ENCODE results near the gene MAEA. TPM values are rescaled to one million over a fixed set of nuclear protein-coding genes. Genes with fewer than 3 reads are reported as not detected.
"Not testable (repeated sequence)": the region's sequence is repeated elsewhere in the genome, so short reads cannot be mapped to it uniquely, and the experiment has no call there.

Gene MAEA
- total and polyA plus RNA-seq, 2 of the 8 experiments (the other 6 are each of a cell fraction or from before 2014, with no cell fraction given): 75.8 to 133 TPM

- H2BK12ac ChIP-seq (ENCODE audit: low read depth, low read length); H2BK5ac ChIP-seq (ENCODE audit: low read depth, low read length); H2BK20ac ChIP-seq (ENCODE audit: low read length); H3K4me3 ChIP-seq (ENCODE audit: extremely low read depth in 1 of 4, insufficient read depth in 2 of 4, low read depth in 3 of 4, low read length in 4 of 4); FAIRE-seq; H3K4me2 ChIP-seq (ENCODE audit: insufficient read depth in 1 of 2, low read depth in 2 of 2, low read length in 2 of 2); H2AK5ac ChIP-seq (ENCODE audit: low read depth, low read length); H3K18ac ChIP-seq (ENCODE audit: extremely low read depth, low read length); H3K27me3 ChIP-seq (replicated peaks in 1 of 4; ENCODE audit: control insufficient read depth in 3 of 4, extremely low read depth in 1 of 4, insufficient read depth in 3 of 4, low read length in 3 of 4); H3K4me1 ChIP-seq (replicated peaks in 1 of 4; ENCODE audit: control insufficient read depth in 3 of 4, insufficient read depth in 4 of 4, low read length in 3 of 4); H3K27ac ChIP-seq (ENCODE audit: low read depth, low read length); H2BK120ac ChIP-seq (replicated peaks; ENCODE audit: low read depth, low read length); H3K4ac ChIP-seq (replicated peaks; ENCODE audit: insufficient read length, low read depth, low read length); H3K23me2 ChIP-seq (ENCODE audit: low read depth, low read length); H2BK15ac ChIP-seq (ENCODE audit: low read length); H2AFZ ChIP-seq (ENCODE audit: low read length); DNase-seq (ENCODE audit: low read depth in 1 of 2, low spot score in 2 of 2); H3K9ac ChIP-seq (replicated peaks in 1 of 4; ENCODE audit: extremely low read depth in 1 of 4, low read depth in 3 of 4, low read length in 3 of 4); H4K8ac ChIP-seq (ENCODE audit: extremely low read depth, insufficient read depth, low read length); H3K9me3 ChIP-seq (ENCODE audit: insufficient read depth in 2 of 2, low read depth in 1 of 2, low read length in 1 of 2); H3K79me2 ChIP-seq (ENCODE audit: control insufficient read depth in 1 of 2, insufficient read depth in 2 of 2, low read length in 2 of 2); H4K91ac ChIP-seq (replicated peaks; ENCODE audit: insufficient read length, low read length); H3K56ac ChIP-seq (replicated peaks; ENCODE audit: insufficient read length, low read depth, low read length); H3K14ac ChIP-seq (ENCODE audit: insufficient read length); H3K79me1 ChIP-seq (ENCODE audit: low read depth, low read length); H3K23ac ChIP-seq (ENCODE audit: insufficient read length); H4K5ac ChIP-seq (ENCODE audit: insufficient read length, low read depth, low read length): not testable (repeated sequence)
- peaks cover 4 to 45% (median 32%) of the 10 kb centered on the region in 4 experiments for H3K36me3 ChIP-seq (ENCODE audit: control insufficient read depth in 2 of 4, insufficient read depth in 4 of 4, low read length in 3 of 4)
- WGBS, 2 experiments (ENCODE audit: extremely low coverage in 1 of 2, insufficient coverage in 1 of 2, insufficient read length in 1 of 2, insufficient replicate concordance in 2 of 2, low coverage in 1 of 2, low lambda C conversion rate in 2 of 2, missing lambda C conversion rate in 1 of 2): 75% methylated on average over 6 of the region's 12 CpGs; no CpG with 5 or more reads in 1 of the 2 experiments
- H4K20me1 ChIP-seq (replicated peaks in 1 of 2; ENCODE audit: control insufficient read depth in 1 of 2, insufficient read depth in 2 of 2, low read length in 2 of 2): peaks cover 7 to 26% of the 10 kb centered on the region in 2 experiments
- ChIA-PET POLR2A (ENCODE audit: partially characterized antibody) (interaction anchor here (1.0 to 1.6 kb wide), 2 partner anchors 13 to 16 kb away, joined by 5 read pairs; partner anchors contain the start of gene UVSSA), CTCF (ENCODE audit: partially characterized antibody) (interaction anchor here (1.0 kb wide), 1 partner anchor 26 kb away, joined by 5 read pairs; no protein-coding TSS in a partner anchor)
Measured at GRCh38 chr4:1333851-1334578, 44.3 kb downstream of the MAEA start.

Data from H1 (cell line).